HG02759 (cell line): ENCODE results near the gene CNNM3.
"Not testable (repeated sequence)": the region's sequence is repeated elsewhere in the genome, so short reads cannot be mapped to it uniquely, and the experiment has no call there.

Source experiments
- ATAC-seq: cut with Tn5 transposase; IDR thresholded peaks from one replicate; pipeline ENCODE4 v1.9.1; 2021; ENCODE audit warnings: mild to moderate bottlenecking, moderate library complexity; ENCODE audit not compliant: unreplicated experiment

Gene CNNM3

DNA sequence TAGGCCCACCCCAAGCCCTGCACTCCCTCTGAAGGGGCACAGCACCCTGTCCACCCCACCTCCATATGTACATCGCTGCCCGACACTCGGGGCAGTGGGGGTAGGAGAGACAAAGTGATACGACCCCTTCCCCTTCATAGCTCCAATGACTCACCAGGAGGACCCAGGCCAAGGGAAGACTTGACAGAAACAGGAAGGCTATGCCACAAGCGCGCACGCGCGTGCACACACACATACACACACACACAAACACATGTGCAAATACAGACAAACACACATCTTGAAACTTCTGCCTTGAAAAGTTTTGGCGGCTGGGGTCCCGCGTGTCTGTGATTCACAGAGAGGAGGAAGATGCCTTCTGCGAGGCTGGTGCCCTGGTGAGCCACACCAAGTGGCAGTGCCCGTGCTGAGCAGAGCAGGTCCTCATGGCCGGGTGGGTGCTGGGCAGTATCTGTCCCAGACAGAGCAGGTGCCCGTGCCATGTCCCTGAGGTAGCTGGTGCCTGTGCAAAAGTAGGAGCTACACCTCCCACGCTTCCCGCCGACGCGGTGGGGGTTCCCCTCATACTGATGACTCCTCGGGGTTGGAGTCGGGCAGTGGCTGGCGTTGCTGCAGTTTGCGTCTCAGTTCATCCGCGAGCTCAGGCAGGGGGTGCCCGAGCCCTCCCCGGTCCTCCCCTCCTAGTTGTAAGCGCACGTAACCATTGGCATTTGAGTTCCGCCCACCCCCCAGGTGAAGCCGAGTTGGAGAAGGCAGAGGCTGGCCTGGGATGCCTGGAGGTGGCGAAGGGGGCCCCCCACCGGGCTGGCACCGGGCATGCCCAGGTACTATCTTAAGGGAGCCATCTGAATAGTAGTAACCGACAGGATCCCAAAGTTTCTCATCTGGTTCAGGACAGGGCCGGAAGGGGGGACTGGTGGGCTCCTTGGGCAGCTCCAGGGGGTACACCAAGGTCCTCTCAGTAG is 44.3 kb downstream of the CNNM3 start:
- ATAC-seq: no peak

DNA sequence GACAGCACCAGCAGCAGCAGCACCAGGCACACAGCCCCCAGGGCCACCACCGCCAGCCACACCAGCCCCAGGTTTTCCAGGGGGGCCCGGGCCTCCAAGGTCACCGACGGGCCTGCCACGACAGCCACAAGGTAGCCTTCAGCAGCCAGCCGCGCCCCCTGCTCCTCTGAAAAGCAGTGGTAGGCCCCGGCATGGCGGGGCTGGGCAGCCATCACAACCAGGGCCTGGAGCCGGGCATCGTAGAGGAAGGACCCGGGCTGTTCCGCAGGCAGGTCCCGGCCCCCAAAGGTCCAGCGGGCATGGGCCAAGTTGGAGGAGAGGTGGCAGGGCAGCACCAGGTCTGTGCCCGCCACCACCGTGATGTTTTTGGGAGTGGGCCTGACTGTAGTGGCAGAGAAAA is 45.0 kb downstream of the CNNM3 start:
- ATAC-seq: no peak

DNA sequence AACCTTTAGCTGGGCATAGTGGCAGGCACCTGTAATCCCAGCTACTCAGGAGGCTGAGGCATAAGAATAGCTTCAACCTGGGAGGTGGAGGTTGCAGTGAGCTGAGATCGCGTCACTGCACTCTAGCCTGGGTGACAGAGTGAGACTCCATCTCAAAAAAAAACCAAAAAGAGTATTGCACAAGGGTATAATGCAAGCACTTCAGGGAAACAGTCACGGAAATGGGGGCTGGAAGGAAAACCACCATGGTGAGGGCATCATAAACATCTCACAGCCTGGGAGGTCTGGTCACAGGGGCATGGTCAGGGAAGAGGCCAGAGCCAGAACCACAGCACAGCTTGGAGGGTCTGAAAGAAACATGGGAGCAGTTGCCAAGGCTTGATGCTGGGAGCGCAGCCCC is 47.0 kb downstream of the CNNM3 start:
- not testable (repeated sequence) for ATAC-seq

DNA sequence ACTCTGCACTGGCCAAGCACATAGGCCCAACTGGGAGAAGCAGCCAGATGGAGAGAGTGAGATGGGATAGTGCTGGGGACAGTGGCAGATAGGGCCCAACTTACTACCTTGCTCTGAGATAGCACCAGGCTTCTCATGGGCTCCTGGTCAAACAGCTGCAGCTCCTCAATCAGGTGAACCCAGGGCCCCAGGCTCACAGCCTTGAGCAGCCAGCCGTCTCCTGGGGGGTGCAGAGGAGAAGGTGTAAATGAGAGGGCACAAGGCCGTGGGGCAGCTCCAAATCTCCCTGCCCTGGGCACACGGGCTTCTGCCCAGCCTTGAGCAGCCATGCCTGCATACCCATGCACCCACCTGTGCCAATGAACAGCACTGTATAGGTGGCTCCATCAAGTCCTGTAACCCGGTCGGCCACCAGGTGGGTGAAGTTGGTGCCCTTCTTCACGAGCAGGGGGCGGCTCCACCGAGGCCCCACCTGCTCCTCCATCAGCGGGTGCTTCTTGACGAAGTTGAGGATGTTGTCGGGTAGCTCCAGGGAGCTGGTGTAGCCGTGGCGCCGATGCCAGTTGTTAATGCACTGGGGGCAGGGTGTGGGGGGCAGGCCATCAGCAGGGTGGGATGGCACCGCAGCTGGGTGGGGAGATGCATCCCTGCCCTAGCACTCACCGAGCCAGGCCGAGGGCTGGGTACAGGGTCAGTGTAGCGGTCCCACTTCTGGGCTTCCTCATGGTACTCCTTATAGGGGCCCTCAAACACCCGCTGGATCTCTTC is 47.7 kb downstream of the CNNM3 start:
- ATAC-seq: no peak

DNA sequence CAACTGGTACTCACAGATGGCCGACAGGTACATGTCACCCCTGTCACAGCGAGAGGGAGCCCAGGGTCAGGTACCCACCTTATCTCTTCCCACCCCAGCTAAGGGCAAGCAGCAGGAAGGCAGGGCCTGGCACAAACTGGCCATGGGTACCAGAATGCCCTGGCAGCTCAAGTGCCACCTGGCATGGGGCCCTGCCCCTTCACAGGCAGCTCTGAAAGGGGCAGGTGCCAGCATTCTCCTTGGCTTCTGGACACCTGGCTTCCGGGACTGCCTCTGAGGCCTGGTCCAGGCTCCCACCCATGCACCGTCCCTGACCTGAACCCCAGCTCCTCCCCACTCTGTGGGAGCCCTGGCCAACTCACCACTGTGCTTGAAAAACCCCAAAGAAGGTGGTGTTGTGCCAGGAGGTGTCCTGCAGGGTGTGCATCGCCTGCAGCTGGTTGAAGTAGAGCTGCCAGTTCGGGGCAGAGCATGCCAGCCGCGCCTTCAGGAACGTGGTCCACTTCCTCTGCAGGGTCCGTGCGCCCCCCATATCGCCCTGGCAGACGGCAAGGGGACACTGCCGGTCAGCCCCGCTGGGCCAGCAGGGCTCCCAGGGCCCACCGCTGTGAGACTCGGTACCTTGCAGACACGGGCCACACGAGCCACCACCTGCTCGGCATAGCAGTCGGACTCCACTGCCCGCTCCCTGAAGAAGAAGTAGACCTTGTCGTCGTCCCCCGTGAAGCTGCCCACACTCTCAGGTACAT is 48.4 kb downstream of the CNNM3 start:
- ATAC-seq: no peak

DNA sequence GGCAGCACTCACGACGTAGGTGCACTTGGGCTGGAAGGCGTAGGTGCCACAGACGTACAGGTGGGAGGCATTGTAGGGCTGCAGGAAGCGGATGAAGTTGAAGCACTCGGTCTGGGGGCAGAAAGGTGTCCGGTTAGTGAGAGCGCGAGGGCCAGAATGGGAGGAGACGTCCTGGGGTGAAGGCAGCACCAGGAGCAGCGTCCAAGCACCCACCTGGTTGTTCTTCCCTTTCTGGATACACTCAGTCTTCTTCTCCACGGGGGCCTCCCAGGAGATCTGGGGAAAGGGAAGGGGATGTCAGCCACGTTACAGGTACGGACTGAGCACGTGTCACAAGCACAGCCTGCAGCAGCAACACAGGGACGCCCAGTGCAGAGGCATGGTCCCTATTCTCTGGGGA is 49.6 kb downstream of the CNNM3 start:
- no peak for ATAC-seq

DNA sequence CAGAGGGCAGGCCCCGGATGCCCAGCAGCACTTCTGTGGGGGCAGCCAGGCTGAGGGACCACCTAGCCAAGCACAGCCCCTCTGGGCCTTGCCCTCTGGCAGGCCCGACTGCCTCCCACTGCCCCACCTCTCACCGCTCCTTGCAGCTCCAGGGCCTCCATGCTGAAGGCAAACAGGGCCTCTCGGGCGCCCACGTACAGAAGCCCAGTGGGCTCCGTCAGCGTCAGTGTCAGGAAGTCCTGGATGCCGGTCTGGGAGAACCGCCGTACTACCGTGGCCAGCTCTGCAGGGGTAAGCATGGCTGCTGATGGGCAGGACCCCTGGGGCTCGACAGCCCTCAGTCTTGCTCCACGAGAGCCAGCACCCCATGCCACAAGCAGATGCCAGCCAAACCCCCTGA is 50.1 kb downstream of the CNNM3 start:
- no peak for ATAC-seq

DNA sequence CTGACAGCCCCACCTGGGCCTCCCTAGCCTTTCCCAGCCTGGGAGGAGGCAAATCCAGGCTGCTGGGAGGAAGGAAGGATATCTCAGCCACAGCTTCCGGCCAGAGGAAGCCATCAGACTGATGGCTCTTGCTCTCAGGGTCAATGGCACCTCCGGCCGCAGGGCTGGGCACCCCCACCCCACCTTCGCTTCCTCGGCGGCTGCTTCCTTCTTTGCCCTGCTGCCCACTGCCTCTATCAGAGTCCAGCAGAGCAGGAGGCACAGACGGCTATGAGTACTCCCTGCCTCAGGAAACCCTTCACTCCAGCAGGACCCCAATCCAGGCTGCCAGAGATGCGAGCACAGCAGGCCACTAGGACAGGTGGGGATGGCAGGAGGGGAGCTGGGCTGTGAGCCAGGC is 50.5 kb downstream of the CNNM3 start:
- ATAC-seq: no peak

DNA sequence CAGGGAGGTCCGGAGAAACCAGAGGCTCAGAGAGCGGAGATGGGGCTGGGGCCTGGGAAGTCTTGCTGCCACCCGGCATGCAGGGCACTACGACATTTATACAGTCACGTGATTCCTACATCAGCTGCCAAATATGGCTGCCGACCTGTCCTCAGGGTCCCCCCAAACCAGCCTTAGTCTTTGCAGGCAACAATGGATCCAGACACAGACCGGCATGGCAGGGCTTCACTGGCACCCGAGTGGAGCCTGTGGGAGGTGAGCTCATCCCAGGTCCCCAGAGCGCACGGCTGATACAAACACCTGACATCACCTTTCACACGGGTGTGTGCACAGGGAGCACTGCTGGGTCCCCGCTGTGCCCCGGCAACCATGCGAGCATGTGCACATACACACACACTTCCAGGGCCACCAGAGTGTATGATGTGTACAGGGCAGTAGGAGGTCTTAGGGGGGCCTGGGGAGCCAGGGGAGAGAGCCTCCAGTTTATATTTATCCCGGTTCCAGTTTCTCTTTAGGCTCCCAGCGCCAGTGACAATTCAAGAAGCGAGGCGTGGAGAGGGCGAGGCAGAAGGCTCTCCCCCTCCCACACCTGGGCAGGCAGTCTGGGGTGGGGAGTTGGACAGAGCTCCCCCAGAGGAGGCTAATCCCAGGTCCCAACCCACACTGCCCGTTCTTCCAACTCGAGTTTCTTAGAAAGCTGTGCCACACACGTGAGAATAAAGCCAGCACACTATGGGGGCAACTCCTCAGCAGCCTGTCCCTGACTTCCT is 51.1 kb downstream of the CNNM3 start:
- no peak for ATAC-seq

DNA sequence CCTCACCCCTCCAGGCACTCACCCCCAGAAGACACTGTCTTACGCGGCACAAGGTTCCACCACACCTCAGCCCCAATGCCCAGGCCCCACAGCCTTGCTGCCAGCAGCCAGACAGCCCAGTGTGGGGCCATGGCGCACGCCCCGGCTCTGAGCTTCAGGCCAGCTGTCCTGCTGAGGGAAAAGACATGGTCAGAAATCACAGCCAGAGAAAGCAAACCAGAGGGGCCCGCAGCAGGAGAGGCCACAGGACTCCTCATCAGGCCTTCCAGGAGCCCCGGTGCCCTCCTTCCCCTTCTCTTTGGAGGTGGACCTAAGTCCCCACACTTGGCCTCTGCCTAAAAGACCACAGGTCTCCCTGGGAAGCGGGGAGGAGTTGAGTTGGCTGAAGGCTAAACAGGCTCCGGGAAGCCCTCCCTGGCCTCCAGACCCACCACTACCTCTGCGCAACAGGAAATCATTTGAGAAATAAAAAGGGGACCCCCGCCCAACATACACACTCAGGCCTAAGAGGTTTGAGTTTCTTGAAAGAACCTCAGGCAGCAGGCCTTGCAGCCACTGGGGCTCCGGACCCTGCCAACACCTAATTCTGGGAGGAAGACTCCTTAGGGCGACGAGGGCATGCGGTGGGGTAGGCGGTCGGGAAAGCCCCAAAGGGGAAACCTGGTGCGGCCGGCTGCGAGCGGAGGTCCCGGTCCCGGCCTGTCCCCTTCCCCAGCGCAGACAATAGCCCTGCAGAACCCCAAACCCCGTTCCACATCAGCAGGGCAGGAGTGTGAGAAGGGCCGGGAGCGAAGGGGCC is 51.9 kb downstream of the CNNM3 start:
- ATAC-seq: peak; percentile 16

DNA sequence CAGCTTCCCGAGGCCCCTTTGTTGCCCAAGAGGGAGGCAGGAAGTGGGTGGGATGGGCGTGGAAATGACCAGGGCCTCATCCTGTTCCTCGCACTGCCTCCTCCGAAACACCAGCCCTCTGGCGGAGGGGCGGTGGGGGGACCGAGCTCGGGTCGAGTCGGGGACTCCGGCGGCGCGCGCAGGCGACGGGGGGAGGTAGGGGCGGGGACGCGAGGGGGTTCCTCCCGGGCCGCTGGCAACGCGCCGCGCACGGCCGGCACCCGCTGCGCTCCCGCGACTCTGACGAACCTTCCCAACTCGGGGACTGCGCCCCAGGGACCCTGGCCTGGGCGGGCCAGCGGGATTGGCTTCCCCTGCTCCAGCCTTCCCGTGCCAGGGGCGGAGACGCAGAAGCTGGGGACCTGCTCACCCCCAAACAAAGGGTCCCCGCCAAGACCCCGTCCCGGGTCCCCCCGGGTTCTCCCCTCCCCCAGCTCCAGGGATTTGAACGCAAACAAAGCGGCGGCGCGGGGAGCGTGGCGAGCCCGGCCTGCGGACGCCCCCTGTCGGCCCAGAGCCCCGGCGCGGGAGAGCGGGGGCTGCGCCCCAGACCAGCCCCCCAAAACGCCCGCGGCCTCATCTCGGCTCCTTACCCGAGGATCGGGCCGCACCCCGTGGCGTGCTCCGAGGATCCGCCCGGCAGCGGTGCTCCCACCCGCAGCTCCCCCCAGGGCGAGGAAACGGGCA is 52.6 kb downstream of the CNNM3 start:
- peak; percentile 48 for ATAC-seq

DNA sequence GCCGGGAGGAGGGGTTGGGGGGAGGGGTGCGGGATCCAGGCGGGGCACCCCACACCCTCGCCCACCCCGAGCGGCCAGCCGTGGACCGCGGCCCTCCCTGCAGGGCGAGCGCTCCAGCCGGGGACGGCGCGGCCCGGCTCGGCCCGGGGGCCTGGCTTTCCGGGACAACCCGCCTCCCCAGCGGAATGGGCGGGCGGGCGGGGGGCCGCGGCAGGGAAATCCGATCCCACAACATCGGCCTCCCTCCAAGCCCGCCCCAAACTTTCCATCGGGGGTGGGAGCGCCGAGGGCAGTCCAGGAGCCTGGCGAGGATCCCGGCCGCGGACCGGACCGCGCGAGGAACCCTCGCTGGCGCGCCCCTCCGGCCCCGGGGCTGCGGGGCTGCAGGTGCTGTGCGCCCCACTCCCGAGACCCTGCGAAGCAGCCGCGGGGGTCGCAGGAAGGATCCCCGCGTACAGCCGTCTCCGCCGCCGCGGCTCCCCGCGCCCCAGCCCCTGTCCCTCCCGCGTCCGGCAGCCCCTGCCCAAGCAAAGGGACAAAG is 53.3 kb downstream of the CNNM3 start:
- peak; percentile 16 for ATAC-seq

DNA sequence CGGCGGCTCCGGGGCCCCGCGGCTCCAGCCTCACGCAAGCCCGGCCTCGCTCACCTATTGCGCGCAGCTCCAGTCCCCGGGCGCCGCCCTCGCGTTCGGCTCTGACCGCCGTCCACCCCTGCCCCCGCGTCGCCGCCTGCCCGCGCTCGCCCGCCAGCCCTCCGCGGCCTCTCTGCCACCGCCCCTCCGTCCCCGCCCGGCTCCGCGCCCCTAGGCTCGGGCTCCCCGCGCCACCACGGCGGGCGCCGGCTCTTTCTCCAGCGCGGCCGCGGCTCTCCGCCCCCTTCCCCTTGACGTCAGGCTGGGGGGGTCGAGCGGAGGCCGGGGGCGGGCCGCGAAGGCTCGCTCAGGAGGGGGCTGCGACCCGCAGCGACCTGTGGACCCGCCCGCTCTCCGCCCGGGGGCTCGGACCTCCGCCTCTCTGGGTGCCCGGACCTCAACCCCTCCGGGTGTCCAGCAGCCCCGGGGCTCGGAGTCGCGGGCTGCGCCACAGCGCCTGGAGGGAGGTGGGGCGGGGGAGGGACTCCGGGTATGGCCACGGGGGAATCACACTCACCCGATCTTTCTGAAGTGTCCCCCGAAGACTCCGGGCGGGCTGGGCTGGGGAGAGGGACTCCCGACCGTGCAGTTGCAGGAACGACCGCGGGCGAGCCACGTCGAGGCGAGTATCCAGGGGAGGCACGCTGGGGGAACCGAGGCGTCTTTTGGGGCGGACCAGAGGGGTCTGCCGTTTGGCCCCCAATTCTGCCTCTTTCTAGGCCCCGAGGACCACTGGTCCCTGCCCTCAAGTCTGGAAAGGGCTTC is 54.0 kb downstream of the CNNM3 start, which contains the start of gene SEMA4C:
Gene SEMA4C (minus strand): TSS at position 259 of the 804 bp plus-strand sequence. CDS start 2,194 bp downstream, outside the sequence.
- no peak for ATAC-seq

DNA sequence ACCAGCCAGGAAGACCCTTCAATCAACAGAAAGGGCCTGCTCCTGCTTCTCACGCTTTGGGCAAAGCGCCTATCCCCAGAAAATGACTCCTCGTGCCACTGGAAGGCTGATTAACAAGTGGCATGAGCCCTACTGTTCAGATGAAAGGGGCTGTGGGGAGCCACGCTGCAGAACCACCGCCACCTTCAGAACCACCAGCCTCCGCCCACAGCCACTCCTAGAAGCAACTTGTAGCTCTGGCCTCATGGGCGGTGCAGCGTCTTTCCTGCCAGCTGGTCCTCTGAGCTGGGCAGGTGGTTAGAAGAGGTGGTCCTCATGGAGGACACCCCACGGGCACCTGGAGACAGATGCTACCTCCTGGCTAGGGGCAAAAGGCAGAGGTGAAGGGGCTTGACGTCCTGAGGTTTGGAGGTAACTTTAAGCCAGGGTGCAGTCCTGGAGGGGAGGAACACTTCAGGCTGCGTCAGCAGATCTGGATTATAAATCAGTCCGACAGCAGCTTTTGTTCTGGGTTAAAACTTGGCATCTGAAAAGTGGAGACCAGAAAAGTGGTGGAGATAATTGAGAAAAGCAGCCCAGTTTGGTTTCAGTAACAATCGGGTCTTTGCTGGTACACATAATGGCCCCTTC is 54.7 kb downstream of the CNNM3 start:
- ATAC-seq: no peak

DNA sequence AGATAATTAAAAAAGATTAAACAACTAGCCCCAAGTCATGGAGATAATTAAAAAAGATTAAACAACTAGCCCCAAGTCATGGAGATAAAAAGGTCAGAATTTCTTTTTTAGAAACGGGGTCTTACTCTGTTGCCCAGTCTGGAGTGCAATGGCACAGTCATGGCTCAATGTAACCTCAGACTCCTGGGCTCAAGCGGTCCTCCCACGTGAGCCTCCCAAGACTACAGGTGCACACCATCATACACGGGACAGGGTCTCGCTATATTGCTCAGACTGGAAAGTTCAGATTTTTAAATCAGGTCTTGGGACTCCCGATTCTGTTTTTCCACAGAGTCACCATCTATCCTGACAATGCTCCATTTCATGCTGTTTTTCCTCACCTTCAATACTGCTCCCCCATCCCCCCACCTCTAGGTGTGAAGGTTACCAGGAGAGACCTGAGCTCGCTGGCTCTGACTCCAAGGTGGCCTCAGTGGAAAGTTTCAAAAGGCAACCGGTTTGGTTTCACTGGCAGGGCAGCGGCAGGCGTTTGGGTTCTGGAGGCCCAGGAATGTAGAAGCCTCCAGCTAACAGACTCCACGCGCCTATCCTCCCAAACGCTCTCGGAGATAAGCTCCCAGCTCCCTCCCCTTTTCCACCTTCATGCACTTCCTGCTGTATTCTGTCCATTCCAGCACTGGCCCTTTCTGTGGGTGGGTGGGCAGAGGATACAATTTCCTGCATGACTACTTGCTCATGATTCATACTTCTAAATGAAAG is 56.7 kb downstream of the CNNM3 start:
- ATAC-seq: no peak

DNA sequence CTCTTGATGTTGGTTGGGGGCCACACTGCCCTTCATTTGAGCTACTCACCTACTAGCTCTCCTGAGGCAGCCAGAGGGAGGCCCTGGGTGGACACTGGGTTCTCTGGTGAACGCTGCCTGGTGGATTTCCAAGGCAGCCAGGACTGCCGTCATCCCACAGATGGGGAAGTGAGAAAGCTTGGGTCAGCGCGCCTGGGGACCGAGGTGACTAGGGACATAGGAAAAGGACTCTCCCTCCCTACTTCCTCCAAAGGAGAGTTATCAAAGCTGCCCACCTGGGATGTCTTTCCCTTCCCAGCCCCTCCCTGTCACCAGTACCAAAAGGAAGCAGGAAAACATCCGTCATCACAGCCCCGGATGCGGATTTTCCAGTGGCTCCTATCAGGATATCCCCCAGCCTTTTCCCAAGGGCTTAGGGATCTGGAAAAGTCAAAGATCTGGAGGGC is 57.6 kb downstream of the CNNM3 start:
- ATAC-seq: no peak
